ENCODE data around the gene PPP4R1.
"Not testable (repeated sequence)": the region's sequence is repeated elsewhere in the genome, so short reads cannot be mapped to it uniquely, and the experiment has no call there.

The PPP4R1 gene, protein sequence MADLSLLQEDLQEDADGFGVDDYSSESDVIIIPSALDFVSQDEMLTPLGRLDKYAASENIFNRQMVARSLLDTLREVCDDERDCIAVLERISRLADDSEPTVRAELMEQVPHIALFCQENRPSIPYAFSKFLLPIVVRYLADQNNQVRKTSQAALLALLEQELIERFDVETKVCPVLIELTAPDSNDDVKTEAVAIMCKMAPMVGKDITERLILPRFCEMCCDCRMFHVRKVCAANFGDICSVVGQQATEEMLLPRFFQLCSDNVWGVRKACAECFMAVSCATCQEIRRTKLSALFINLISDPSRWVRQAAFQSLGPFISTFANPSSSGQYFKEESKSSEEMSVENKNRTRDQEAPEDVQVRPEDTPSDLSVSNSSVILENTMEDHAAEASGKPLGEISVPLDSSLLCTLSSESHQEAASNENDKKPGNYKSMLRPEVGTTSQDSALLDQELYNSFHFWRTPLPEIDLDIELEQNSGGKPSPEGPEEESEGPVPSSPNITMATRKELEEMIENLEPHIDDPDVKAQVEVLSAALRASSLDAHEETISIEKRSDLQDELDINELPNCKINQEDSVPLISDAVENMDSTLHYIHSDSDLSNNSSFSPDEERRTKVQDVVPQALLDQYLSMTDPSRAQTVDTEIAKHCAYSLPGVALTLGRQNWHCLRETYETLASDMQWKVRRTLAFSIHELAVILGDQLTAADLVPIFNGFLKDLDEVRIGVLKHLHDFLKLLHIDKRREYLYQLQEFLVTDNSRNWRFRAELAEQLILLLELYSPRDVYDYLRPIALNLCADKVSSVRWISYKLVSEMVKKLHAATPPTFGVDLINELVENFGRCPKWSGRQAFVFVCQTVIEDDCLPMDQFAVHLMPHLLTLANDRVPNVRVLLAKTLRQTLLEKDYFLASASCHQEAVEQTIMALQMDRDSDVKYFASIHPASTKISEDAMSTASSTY

DNA sequence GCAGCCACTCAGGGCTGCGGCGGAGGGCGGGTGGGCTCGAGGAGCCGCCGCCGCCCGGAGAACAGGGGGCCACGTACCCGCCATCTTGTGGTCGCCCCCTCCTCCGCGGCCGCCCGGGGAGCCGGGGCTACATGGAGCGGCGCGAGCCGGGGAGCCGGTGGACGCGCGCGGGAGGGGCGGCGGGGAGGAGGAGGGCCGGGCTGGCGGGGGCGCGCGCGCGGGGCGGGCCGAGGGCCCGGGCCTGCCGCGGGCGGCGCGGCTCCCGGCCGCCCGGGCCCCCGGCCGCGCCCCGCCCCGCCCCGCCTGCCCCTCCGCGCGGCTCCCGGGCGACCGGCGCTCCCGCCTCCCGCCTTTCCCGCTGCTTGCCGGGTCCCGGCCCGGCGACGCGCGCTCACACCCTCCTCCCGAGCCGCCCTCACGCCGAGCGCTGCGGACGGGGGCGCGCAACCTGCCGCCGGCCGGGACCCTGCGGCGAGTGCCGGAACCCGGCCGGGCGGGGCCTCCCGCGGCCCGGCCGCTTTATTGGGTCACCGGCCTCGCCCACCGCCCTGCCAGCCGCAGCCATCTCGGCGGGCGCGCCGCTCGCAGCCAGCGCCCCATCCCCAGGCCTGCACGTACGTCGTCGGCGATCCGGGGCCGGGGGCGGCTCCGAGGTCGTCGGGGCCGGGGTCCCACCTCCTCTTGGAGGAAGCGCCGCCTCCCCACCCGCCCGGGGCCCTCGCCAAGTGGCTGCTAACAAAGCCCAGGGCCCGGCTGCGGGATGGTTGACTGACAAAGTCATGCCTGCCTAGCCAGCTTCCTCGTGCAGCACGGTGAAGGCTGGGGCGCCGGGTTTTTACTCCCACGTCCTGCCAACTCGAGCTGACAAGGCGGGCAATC is at the start of gene PPP4R1:
Gene PPP4R1 (minus strand): TSS at position 159 of the 879 bp plus-strand sequence. CDS start 75 bp downstream, at position 84.
- peak; percentile 43 for DNase-seq (ENCODE audit: low spot score)

DNA sequence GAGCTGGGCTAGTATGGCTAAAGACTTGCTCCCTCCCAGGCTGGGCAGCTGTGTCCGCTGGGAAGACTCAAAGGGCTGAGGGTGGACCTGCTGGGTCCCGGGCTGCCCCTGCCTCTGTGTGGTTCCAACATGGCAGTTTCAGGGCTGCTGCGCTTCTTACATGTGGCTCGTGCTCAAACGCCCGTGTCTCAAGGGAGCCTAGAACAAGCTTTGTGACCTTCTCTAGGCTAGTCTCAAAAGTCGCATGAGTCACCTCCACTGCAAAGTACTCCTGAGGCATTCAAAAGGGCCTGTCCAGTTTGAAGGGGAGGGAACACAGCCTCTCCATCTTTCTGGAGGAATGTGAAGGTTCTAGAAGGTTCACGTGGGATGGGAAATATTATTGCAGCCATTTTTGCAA is 49.0 kb upstream of the PPP4R1 start:
- DNase-seq (ENCODE audit: low spot score), result no peak

DNA sequence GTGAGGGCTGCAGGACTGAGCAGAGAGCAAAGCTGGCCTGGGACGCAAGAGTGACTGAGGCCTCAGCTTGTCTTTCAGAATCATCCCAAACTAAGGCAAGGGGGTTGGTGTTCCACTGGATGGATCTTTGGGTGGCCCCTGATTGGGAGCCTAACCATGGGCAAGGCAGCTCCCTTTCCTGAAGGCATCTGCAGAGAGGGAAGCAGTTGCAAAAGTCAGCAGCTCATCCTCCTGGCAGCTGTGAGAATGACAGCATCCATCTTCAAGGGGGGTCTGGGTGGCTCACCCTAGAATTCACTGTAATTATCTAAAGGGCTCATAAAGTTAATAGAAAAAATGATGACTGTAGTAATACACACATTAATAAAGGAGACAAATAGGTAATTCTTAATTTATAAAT is 47.2 kb upstream of the PPP4R1 start:
- no peak for DNase-seq (ENCODE audit: low spot score)

DNA sequence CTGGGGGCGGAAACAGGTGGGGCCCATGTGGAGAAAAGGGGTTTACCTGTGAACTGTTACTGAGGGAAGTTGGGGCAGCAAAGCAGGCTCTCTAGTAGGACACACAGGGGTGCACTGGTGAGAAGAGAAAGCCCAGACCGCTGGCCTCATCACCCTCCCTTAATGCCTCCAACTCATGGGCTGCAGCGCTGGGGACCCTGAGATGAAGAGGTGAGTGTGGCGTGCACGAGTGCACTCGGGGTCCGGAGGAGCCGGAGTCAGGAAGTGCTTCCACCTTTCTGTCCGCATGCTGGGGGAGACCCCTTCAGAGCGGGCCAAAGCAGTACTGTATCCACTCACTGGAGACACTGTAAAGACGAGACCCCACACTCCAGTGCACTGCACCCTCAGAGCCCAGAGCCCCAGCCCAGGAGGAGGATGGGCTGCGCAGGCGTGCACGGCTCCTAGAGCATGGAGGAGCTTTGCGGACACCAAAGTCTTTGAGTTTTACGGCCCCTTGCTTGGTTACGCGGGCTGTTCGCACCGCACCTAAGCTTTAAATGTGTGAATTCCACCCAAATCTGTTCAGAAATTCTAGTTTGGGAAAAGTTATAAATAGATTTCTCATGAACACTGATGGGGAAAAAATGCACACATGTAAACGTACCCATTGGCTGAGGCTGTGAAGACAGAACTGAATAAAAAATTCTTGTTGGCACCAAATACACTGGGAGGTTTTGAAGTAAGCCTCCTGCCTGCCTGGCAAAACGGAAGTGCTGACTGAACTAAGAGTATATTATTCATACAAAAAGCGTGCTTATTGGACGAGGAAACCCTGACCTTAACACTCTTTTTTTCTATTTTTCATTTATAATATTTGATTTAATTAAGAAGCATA is 45.4 kb upstream of the PPP4R1 start:
- DNase-seq (ENCODE audit: low spot score), result no peak

DNA sequence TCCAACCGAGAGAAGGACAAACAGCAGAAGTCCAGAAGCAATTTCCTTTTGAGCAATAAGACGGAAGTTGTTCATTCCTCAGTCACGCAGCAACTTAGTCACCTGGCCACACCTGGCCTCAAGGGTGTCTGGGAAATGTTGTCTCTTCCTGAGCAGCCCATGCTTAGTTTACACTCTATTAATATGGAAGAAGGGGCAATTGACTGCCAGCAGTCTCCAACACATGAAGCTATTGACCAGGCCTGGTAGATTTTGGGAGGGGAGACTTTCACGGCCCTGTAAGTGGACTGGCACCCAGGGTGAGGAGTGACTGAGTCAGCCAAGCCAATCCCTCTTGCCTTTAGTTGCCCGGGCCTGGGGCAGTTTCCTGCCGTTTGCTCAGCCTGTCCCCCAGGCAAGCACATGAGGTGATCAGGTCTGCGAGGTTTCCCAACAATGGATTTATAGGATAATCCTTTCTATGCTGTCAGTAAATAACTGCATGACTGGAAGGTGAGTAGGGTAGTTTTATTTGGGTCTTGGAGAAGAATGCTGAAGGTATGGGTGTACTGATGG is 43.8 kb upstream of the PPP4R1 start:
- DNase-seq (ENCODE audit: low spot score), result no peak

DNA sequence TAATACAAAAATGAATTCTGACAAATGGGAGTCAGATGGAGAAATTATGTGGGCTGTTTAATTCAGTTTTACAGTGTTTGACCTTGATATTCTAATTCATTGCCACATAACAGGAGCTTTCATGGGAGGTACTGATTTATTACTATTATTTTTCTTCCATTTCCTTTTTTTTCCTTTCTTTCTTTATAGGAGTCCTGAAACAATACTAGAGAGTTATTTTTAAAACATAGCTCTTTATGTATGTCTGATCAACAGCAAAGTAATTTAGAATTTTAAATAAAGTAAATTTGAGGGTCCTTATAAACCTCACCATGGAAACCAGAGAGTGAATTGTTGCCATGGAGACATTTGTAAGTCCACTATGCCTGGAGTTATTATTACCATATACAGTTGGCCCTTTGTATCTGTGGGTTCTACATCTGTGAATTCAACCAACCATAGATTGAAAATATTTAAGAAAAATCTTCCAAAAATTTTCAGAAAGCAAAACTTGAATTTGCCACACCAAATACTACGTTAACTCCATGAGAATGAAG is 40.9 kb upstream of the PPP4R1 start:
- DNase-seq (ENCODE audit: low spot score), result no peak

DNA sequence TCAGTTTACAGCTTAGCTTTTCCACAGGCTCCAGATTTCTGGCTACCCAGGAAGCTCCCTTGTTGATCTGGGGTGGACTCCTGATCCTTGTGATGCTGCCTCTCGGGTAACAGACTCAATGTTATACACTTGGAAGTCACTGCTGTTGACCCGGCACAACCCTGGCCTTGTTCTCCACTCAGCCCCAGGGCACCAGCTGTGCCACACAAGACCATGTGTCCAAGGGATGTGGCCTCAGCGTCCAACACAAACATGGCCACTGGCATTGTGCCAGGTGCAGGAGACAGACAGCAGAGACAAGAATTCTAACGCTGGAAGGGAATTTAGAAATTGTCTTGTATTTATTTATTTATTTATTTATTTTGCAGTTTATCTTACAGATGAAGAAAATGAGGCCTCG is 39.0 kb upstream of the PPP4R1 start:
- peak; percentile 87 for DNase-seq (ENCODE audit: low spot score)

DNA sequence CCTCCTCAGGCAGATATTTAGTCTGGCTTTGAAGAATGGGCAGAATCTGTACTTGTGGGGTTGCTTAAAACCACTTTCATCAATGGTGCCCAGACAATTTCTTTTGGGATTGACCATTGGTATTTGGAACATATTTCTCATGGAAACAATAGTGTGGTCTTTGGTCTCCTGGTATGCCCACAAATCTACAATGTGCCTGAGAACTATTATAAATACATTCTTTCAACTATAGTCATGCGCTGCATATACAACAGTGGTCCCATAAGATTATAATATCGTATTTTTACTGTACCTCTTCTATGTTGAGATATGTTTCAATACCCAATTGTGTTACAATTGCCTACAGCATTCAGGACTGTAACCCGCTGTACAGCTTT is 34.8 kb upstream of the PPP4R1 start:
- DNase-seq (ENCODE audit: low spot score), result no peak

DNA sequence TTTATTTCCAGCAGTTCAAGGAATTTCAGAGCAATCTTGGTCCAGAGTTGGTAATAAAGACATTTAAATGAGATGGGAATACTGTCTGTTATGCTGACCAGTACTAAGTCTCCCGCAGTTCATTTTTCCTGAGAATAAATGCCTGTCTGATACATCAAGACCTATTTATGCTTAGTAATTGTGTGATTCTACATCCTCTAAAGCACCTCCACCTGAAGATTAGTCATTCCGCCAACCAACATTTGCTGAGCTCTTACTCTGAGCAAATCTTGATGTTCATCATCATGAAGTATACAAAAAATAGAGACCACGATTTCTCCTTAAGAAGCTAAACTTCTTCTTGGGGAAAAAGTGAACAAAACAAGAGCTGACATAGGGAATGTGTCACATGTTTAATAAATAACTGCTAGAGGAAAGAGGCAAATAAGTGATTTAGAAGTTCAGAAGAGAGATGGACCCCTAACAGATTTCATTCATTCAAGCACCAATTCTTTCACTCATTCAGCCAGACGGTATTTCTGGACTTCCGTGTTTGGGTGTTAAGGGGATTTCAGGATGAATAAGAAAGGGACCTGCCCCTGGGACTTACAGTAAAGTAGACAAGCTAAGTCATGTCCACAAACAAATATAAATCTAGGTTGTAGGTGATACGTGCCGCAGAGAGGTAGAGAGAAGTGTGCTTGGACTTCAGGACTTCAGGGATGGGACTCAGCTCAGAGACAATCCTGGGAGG is 34.2 kb upstream of the PPP4R1 start:
- DNase-seq (ENCODE audit: low spot score), result no peak

DNA sequence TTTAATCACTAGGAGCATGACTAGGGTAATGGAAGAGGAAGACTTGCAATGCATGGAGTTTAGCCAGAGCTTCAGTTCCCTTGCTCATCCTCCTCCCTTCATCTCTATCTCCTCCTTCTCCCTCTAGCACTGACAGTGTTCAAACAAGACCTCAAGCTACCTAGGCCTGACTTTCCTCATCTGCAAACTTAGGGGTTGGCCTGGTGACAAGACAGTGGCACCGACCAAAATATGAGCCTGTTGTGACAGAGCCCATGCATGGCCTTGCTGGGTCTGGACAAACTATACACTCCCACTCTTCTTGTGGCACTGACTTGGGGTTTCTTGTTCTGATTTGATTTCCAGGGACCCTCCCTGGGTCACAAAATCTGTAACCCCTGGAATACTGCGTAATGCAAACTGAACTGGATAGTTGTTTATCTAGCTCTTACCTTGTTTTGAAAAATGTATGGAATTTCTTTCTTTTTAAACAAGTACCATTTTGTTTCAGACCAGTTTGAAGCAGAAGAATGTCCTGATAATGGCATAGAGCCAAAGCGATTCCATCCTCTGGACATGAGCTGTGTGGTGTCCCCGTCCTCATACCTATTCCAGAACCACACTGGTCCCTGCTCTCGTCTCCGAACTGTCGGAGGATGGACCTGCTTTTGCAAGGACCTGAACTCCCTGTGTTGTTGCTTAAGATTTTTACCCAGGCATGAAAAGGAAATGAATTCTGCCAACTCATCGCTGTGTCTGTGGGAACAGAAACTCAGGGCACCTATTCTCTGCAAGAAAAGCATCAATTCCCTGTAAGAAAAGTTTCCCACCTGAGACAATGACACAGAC is 33.4 kb upstream of the PPP4R1 start:
- DNase-seq (ENCODE audit: low spot score), result no peak

DNA sequence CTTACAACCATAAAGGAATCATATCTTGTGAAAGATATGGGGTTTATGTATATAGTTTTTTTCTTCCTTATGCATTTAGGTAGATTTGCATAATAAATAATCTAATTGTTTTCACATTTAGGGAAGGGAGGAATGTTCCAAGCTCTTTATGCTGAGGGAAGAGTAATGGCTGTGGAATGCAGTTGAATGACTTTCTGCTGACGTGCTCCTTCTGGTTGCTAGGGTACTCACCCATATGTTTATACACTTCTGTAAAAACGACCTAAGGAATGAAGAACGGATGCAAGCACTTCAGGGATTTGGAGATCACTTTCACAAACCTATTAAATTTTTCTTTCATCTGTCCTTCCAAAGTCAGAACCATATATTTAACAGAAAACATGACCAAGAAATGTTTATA is 29.2 kb upstream of the PPP4R1 start:
- DNase-seq (ENCODE audit: low spot score), result no peak

DNA sequence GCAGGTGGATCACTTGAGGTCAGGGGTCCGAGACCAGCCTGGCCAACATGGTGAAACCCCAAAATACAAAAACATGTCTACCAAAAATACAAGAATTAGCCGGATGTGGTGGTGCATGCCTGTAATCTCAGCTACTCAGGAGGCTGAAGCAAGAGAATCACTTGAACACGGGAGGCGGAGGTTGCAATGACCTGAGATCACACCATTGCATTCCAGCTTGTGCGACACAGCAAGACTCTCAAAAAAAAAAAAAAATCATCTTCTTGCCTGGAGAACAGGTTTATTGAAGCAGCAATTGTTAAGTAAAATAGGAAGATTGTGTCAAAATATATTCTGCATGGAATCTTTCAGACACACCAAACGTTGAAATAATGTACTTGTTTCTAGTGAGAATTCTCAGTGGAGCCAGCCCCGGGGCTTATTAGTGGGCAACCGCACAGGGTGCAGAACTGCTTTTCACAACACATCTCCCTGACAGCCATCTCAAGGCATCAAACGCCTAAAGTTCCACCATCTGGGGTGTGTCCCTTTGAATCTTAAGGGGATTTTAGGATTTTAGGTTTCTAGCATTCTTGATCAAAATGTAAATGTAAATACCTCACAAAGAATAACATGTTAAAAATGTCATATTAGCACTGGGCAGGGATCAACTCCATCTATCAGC is 28.6 kb upstream of the PPP4R1 start:
- no peak for DNase-seq (ENCODE audit: low spot score)

DNA sequence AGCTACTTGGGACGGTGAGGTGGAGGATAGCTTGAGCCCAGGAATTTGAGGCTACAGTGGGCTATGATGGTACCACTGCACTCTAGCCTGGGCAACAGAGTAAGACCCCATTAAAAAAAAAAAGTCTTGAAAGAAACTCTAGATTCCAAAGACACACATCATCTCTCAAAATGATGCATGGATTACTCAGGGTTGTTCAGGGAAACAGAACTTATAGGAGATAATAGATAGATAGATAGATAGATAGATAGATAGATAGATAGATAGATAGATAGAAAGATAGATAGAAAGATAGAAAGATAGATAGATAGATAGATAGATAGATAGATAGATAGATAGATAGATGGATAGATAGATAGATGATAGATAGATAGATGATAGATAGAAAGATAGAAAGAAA is 26.7 kb upstream of the PPP4R1 start:
- not testable (repeated sequence) for DNase-seq (ENCODE audit: low spot score)

DNA sequence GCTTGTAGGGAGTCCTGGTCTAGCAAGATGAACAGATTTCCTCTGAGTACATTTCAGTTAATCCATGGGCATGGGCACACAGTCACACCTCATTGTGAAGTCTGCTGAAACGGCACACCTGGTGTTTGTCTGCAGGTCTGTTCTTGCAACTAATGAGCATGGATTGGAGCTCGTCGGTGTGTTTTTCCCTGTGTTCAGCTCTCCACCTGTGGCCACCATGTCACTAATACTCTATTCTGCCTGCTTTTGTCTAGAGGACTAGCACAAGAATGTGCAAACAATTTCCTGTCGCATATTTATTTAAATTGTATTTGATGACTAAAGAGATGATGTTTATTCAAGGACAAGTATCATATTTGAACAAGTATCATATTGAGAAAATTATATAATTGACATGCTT is 24.5 kb upstream of the PPP4R1 start:
- DNase-seq (ENCODE audit: low spot score), result no peak

DNA sequence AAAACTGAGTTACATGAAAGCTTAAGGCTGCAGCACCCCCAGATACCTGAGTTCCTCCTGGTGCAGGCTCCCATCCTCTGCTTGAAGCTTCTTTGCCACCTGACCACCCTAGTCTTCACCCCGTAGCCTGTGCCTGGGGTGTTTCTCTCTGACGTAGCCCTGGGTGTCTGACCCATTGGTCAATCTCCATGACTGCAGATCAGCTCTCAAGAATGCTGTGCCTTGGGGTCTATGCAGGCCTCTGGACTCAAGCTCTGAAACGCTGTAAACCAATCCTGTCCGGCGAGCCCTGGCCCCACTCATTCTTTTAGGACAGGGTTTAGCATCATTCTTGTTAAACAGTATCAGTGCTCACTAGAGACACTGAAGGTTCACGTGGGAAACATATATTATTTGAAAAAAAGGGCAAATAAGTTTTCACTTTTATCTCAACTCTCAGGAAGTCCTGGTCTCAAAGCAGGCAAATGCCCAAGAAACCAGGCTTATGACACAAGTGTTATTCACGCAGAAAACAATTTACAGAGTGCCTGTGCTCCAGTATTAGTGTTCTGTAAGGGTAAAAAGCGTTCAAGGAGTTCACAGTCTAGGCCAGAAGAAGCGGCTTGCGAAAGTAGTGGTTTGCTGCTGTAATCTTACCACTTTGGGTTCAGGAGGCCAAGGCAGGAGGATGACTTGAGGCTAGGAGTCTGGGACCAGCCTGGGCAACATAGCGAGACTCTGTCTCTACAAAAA is 22.8 kb upstream of the PPP4R1 start:
- no peak for DNase-seq (ENCODE audit: low spot score)

DNA sequence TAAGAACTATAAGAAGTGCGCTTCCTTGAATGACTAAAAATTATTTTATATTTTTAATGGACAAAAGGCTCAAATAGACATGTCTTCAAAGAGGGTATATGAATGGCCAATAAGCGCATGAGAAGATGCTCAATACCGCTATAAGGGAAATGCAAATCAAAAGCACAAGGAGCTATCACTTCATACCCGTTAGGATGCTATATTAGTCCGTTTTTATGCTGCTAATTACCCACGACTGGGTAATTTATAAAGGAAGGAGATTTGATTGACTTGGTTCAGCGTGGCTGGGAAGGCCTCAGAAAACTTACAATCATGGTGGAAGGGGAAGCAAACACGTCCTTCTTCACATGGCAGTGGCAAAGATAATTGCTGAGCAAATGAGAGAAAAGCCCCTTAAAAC is 20.5 kb upstream of the PPP4R1 start:
- DNase-seq (ENCODE audit: low spot score), result no peak

DNA sequence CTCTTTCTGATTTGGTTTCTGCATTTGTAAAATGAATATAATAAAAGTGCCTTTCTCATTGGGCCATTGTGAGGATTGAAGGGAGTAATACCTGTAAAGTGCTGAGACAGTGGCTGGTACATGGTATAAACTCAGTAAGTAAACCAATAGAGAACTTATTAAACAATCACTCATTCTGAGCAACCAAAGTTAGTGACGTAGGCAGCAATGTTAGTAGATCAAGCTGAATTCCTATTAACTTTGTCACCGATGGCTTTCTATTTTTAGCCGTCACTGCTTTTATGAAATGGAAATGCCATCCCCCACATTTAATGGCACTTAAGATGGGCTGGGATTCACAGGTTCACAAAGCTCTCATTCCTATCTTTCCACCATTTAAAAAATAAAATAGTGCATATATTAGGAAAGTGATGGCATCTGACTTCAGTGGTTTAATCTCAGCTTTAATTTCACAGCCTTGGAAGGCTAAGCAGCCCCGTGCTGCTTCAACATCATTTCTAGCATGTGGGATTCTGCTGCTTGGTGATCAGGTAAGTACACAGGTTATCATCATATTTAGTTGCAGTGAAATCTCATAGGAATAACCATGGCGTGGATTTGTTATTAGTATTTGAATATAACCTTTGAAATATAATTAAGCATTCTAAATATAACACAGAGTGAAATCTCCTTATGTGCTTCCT is 17.6 kb upstream of the PPP4R1 start:
- DNase-seq (ENCODE audit: low spot score), result no peak
